PC-3 (cell line): ENCODE measurements around the gene PRKN. TPM values are rescaled to one million over a fixed set of nuclear protein-coding genes. Genes with fewer than 3 reads are reported as not detected.

ENCODE experiments used
- ATAC-seq: fragments of 200-7000 bp; cut with Tn5 transposase; 2 replicates; pipeline ENCODE4 v1.9.1; 2020; ENCODE audit warnings: mild to moderate bottlenecking, moderate library complexity
- BruUV-seq: library from RNA; stranded (reverse); fragments of 400-500 nt; replicated peaks from 2 replicates; lab custom pipeline; 2021; lab: Mats Ljungman, UMichigan
- CTCF ChIA-PET: fragments of 300-600 bp; sonication (Branson Sonifier 250); formaldehyde crosslinking; loops from one replicate; lab custom pipeline; 2022; ENCODE audit warnings: antibody characterized with exemption; lab: Charles Lee
- POLR2A ChIA-PET: fragments of 300-600 bp; sonication (Branson Sonifier 250); formaldehyde crosslinking; loops from one replicate; lab custom pipeline; 2022; ENCODE audit warnings: antibody characterized with exemption; ENCODE audit not compliant: unreplicated experiment; lab: Charles Lee
- DNase-seq: peaks from one replicate; pipeline ENCODE4 v3.0.0-alpha.2; 2015
- H2AFZ ChIP-seq: fragments of 300-600 bp; sonication (generic); 2 replicates; pipeline ENCODE4 v1.6.0; 2016; ENCODE audit warnings: antibody characterized with exemption, low read length
- H3F3A ChIP-seq: fragments of 300-600 bp; sonication (generic); one replicate; pipeline ENCODE4 v1.6.0; 2017; ENCODE audit warnings: antibody characterized with exemption, low read length, control low read depth, mild to moderate bottlenecking; ENCODE audit not compliant: unreplicated experiment
- H3K27ac ChIP-seq: fragments of 300-600 bp; sonication (generic); 2 replicates; pipeline ENCODE4 v1.5.1; 2016; ENCODE audit warnings: mild to moderate bottlenecking, low read length
- H3K27me3 ChIP-seq: fragments of 300-600 bp; sonication (generic); 2 replicates; pipeline ENCODE4 v1.6.1; 2016; ENCODE audit warnings: low read length, mixed read lengths
- H3K36me3 ChIP-seq: fragments of 300-600 bp; sonication (generic); 2 replicates; pipeline ENCODE4 v1.6.1; 2016; ENCODE audit warnings: low read depth, mixed run types, low read length, mixed read lengths
- H3K4me1 ChIP-seq: fragments of 300-600 bp; sonication (generic); 2 replicates; pipeline ENCODE4 v1.5.1; 2016; ENCODE audit warnings: low read length; ENCODE audit not compliant: insufficient read depth
- H3K4me2 ChIP-seq: fragments of 300-600 bp; sonication (generic); 2 replicates; pipeline ENCODE4 v1.6.0; 2016; ENCODE audit warnings: low read length
- H3K4me3 ChIP-seq: fragments of 300-600 bp; sonication (generic); 2 replicates; pipeline ENCODE4 v1.5.1; 2016; ENCODE audit warnings: mild to moderate bottlenecking, low read length, mixed read lengths
- H3K79me2 ChIP-seq: fragments of 300-600 bp; sonication (generic); 2 replicates; pipeline ENCODE4 v1.6.1; 2017; ENCODE audit warnings: low read length, mixed read lengths
- H3K9ac ChIP-seq: fragments of 300-600 bp; sonication (generic); 2 replicates; pipeline ENCODE4 v1.6.0; 2016; ENCODE audit warnings: mild to moderate bottlenecking, low read length
- H3K9me2 ChIP-seq: fragments of 300-600 bp; sonication (generic); replicated peaks from 2 replicates; pipeline ENCODE4 v1.6.1; 2016; ENCODE audit warnings: mixed run types, low read length, mixed read lengths
- H3K9me3 ChIP-seq: fragments of 300-600 bp; sonication (generic); 2 replicates; pipeline ENCODE4 v1.6.1; 2016; ENCODE audit warnings: low read length, mixed read lengths
- H4K20me1 ChIP-seq: fragments of 300-600 bp; sonication (generic); 2 replicates; pipeline ENCODE4 v1.6.1; 2016; ENCODE audit warnings: low read length, mixed read lengths
- CTCF ChIP-seq: fragments of 300-600 bp; sonication (generic); conservative IDR thresholded peaks from 2 replicates; pipeline ENCODE4 v1.5.1; 2017; ENCODE audit warnings: antibody characterized with exemption, low read depth, mild to moderate bottlenecking, low read length
- EZH2 ChIP-seq: fragments of 300-600 bp; sonication (generic); IDR thresholded peaks from one replicate; pipeline ENCODE4 v1.6.1; 2017; ENCODE audit warnings: antibody characterized with exemption, mild to moderate bottlenecking, low read length; ENCODE audit not compliant: unreplicated experiment
- EZH2phosphoT487 ChIP-seq: fragments of 300-600 bp; sonication (generic); IDR thresholded peaks from 2 replicates; pipeline ENCODE4 v1.6.1; 2018; ENCODE audit warnings: mild to moderate bottlenecking, antibody characterized with exemption, low read length, borderline replicate concordance
- intact Hi-C: fragments of 100-400 bp; cut with micrococcal nuclease; formaldehyde crosslinking; loops from 2 replicates; pipeline ENCODE4 v1.9.0; 2023
- total RNA-seq: library from RNA; depleted of rRNA; stranded (reverse); fragments of >200 nt; gene quantifications from 2 replicates; pipeline ENCODE4 v1.2.3, GENCODE V29; 2014; rRNA removed

Gene PRKN
- total RNA-seq, 1 experiment from 2014 or later, result not detected

GRCh38 chr6:161299726-161300125 is 1427.8 kb downstream of the PRKN start:
- Histone ChIP-seq H3K27me3 (no peaks in the 10 kb centered on the region), H3K9me2 (no peaks in the 10 kb centered on the region), H3K79me2 (no peaks in the 10 kb centered on the region), H3K4me1 (peaks cover 11% of the 10 kb centered on the region; the same call in 1 of the 2 replicates), H3F3A (no peaks in the 10 kb centered on the region), H3K27ac (no peak overlapping the region), H3K9ac (no peak overlapping the region), H2AFZ (no peak overlapping the region), H3K4me2 (no peak overlapping the region), H4K20me1 (no peaks in the 10 kb centered on the region), H3K4me3 (no peak overlapping the region), H3K36me3 (no peaks in the 10 kb centered on the region), H3K9me3 (no peaks in the 10 kb centered on the region; the same call in 1 of the 2 replicates)
- intact Hi-C loops, result no loop called here
- no TSS peak for BruUV-seq
- DNase-seq (no peak), ATAC-seq (no peak)
- POLR2A ChIA-PET, result no interaction called here
- TF ChIP-seq EZH2, result no peak
- no peak for TF ChIP-seq EZH2phosphoT487
- TF ChIP-seq CTCF, result no peak
- CTCF ChIA-PET, result no interaction called here

Other genes starting within 250 kb of the PRKN start
- gene PACRG, start 208 bp upstream of the PRKN start, total RNA-seq, result not detected in 2 replicates